HEK293 (cell line): ENCODE results near the gene ZNF117.
"Not testable (repeated sequence)": the region's sequence is repeated elsewhere in the genome, so short reads cannot be mapped to it uniquely, and the experiment has no call there.

Source experiments
- CTCF ChIA-PET: fragments of 350-600 bp; formaldehyde crosslinking; extraction: SDS; loops from one replicate; lab custom pipeline; 2021; ENCODE audit warnings: antibody characterized with exemption; lab: Yijun Ruan, JAX
- POLR2A ChIA-PET: fragments of 300-600 bp; formaldehyde crosslinking; extraction: SDS; loops from one replicate; lab custom pipeline; 2020; ENCODE audit warnings: antibody characterized with exemption, inconsistent platforms; lab: Yijun Ruan, JAX
- H3K27ac ChIP-seq: fragments of 200-500 bp; sonication (Bioruptor generic); 2 replicates; pipeline ENCODE4 v1.5.1; 2014; ENCODE audit warnings: low read depth, low read length, control low read depth, inconsistent platforms; ENCODE audit errors: extremely low read depth
- H3K36me3 ChIP-seq, 2 experiments: fragments of 200-500 bp in 1 of 2; sonication (Bioruptor generic) in 1 of 2; 1 replicate in 1 of 2; 2 replicates in 1 of 2; pipeline ENCODE4 v1.5.1; 2014 to 2017; ENCODE audit warnings: inconsistent platforms in 2 of 2, low read length in 2 of 2; ENCODE audit not compliant: control insufficient read depth in 2 of 2, insufficient read depth in 1 of 2
- H3K4me1 ChIP-seq: fragments of 200-500 bp; sonication (Bioruptor generic); 2 replicates; pipeline ENCODE4 v1.5.1; 2014; ENCODE audit warnings: mild to moderate bottlenecking, low read length, inconsistent platforms; ENCODE audit not compliant: control insufficient read depth, insufficient read depth
- H3K4me3 ChIP-seq: 2 replicates; pipeline ENCODE4 v1.5.1; 2011; ENCODE audit warnings: low read depth, mild to moderate bottlenecking, control low read depth, low read length, moderate library complexity
- H3K9me3 ChIP-seq: fragments of 200-500 bp; sonication (Bioruptor generic); 2 replicates; pipeline ENCODE4 v1.5.1; 2014; ENCODE audit warnings: low read depth, low read length, inconsistent platforms; ENCODE audit not compliant: control insufficient read depth, insufficient read depth
- SETDB1 ChIP-seq: IDR thresholded peaks from one replicate; pipeline ENCODE4 v1.6.1; 2017; ENCODE audit warnings: mild to moderate bottlenecking, low read length, moderate library complexity, mixed read lengths; ENCODE audit not compliant: insufficient read length
- ZNF274 ChIP-seq, 2 experiments: fragments of 200-500 bp in 1 of 2; fragments of 450-650 bp in 1 of 2; sonication (Bioruptor generic) in 1 of 2; formaldehyde crosslinking in 1 of 2; IDR thresholded peaks; 2 replicates each; pipeline versions ENCODE4 v1.5.1 to v1.6.1; 2014 to 2016; ENCODE audit warnings: borderline replicate concordance in 1 of 2, inconsistent platforms in 1 of 2, low read length in 1 of 2, missing biosample characterization in 1 of 2, missing genetic modification characterization in 1 of 2

ZNF117 gene

DNA sequence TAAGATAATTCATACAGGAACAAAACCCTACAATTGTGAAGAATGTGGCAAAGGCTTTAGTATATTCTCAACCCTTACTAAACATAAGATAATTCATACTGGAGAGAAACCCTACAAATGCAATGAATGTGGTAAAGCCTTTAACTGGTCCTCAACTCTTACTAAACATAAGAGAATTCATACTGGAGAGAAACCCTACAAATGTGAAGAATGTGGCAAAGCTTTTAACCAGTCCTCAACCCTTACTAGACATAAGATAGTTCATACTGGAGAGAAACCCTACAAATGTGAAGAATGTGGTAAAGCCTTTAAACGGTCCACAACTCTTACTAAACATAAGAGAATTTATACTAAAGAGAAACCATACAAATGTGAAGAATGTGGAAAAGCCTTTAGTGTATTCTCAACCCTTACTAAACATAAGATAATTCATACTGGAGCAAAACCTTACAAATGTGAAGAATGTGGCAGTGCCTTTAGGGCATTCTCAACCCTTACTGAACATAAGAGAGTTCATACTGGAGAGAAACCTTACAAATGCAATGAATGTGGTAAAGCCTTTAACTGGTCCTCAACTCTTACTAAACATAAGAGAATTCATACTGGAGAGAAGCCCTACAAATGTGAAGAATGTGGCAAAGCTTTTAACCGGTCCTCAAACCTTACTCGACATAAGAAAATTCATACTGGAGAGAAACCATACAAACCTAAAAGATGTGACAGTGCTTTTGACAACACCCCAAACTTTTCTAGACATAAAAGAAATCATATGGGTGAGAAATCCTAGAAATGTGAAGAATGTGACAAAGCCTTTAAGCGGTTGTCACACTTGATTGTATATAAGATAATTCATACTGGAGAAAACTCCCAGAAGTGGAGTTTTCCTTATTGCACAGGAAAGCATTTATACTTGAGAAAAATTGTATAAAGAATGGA is 62.3 kb downstream of the ZNF117 start:
- H3K36me3 ChIP-seq = peaks cover 26 to 39% of the 10 kb centered on the region in 2 experiments
- H3K4me1 ChIP-seq, H3K4me3 ChIP-seq, POLR2A ChIA-PET, H3K9me3 ChIP-seq, H3K27ac ChIP-seq: not testable (repeated sequence)
- peak; percentile 69 for TF ChIP-seq SETDB1
- peak; percentile 50; the same call in 1 of the 2 replicates for TF ChIP-seq ZNF274 (IDR thresholded peaks at IDR 0.05; ENCODE audit: low read length)
- peak; percentile 35; the same call in 1 of the 2 replicates for TF ChIP-seq ZNF274 (tag by site-specific recombination; IDR thresholded peaks at IDR 0.05; ENCODE audit: borderline replicate concordance)
- CTCF ChIA-PET = interaction anchor here (0.8 kb wide), 1 partner anchor 342 kb away, joined by 3 read pairs; no protein-coding TSS in a partner anchor
